ENCODE results near the gene PROCA1. TPM values are rescaled to one million over a fixed set of nuclear protein-coding genes. Genes with fewer than 3 reads are reported as not detected.

The PROCA1 gene
- total and polyA plus RNA-seq, 9 of the 15 experiments (the other 6 are each of a cell fraction or from before 2014, with no cell fraction given), result 0.78 to 16.2 (median 5.6) TPM

DNA sequence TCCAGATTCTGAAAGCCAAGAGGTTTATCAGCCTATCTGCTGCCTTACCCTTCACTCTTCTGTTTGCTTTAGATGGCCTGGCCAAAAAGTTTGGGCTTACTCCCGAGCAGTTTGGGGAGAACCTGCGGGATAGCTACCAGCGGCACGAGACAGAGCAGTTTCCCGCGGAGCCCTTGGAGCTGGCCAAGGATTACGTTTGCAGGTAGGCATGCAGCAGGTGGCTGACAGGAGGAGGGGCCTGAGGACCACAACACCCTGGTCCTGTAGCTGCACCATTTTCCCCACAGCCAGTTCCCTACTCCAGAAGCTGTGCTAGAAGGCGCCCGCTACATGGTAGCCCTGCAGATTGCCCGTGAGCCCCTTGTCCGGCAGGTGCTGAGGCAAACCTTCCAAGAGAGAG is 29.0 kb downstream of the PROCA1 start (continued):
- TF ChIP-seq, protein P1, sequence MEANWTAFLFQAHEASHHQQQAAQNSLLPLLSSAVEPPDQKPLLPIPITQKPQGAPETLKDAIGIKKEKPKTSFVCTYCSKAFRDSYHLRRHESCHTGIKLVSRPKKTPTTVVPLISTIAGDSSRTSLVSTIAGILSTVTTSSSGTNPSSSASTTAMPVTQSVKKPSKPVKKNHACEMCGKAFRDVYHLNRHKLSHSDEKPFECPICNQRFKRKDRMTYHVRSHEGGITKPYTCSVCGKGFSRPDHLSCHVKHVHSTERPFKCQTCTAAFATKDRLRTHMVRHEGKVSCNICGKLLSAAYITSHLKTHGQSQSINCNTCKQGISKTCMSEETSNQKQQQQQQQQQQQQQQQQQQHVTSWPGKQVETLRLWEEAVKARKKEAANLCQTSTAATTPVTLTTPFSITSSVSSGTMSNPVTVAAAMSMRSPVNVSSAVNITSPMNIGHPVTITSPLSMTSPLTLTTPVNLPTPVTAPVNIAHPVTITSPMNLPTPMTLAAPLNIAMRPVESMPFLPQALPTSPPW (CRISPR knock-in tag; IDR thresholded peaks at IDR 0.05), result no peak
- TF ChIP-seq RBFOX2 (IDR thresholded peaks at IDR 0.05; ENCODE audit: low read depth, low read length), result no peak

DNA sequence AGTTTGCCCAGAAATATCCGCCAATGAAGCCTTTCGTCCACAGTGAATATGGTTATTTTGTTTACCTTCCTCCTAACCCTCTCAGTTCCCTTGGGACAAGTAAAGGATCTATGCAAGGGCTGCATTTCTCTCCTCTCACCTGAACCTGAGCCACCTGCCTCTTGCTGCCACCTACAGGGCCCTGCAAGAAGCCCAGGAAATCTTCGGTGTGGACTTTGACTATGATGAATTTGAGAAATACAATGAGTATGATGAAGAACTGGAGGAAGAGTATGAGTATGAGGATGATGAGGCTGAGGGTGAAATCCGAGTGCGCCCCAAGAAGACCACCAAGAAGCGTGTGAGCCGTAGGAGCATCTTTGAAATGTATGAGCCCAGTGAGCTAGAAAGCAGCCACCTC is 35.7 kb downstream of the PROCA1 start:
- no peak overlapping the region for H3K4me3 ChIP-seq
- H3K9ac ChIP-seq (ENCODE audit: insufficient read depth in 1 of 2, low read depth in 2 of 2, low read length in 2 of 2), result no peak overlapping the region
- in situ Hi-C loops (cut with MboI), result no loop called here
- H3K36me3 ChIP-seq (ENCODE audit: control insufficient read depth, insufficient read depth, low read length), result peaks cover 96% of the 10 kb centered on the region
- 94% methylated on average over 7 of the region's 7 CpGs for WGBS (ENCODE audit: insufficient coverage, low coverage, missing lambda C conversion rate)
- CTCF ChIA-PET (ENCODE audit: low intra/inter-chr PET ratio), result interaction anchor here (0.8 to 2.5 kb wide), 2 partner anchors 27 to 29 kb away, joined by 3 to 15 read pairs; no protein-coding TSS in a partner anchor
- POLR2A ChIA-PET, result interaction anchor here (0.6 to 8.6 kb wide), 9 partner anchors 8 to 84 kb away, joined by 3 to 56 read pairs (median 4); partner anchors contain the start of genes RPL23A, SDF2 and SUPT6H
- no peaks in the 10 kb centered on the region for H3K27me3 ChIP-seq (ENCODE audit: control insufficient read depth in 2 of 2, insufficient read depth in 2 of 2, low read length in 2 of 2)
- no peak overlapping the region for H3K27ac ChIP-seq (ENCODE audit: extremely low read depth, low read depth, low read length)
- H3K4me2 ChIP-seq (ENCODE audit: insufficient read depth, low read length), result no peak overlapping the region
- no peaks in the 10 kb centered on the region for H3K9me1 ChIP-seq (ENCODE audit: control insufficient read depth, insufficient read depth, low read length)
- DNase-seq (ENCODE audit: extremely low read depth in 1 of 4, low spot score in 3 of 4) (peak in 1 of 4 experiments; percentile 25), ATAC-seq (peak; percentile 75), FAIRE-seq (peak; percentile 42)
- intact Hi-C loops (cut with micrococcal nuclease), result loop anchor here (5.0 kb wide), 1 partner anchor 34 kb away; no protein-coding TSS in a partner anchor
- H2AFZ ChIP-seq (ENCODE audit: low read depth, low read length), result no peak overlapping the region
- no peaks in the 10 kb centered on the region for H3K4me1 ChIP-seq (replicated peaks in 1 of 2; ENCODE audit: control insufficient read depth in 2 of 2, insufficient read depth in 2 of 2, low read length in 2 of 2)
- no peaks in the 10 kb centered on the region for H4K20me1 ChIP-seq (replicated peaks; ENCODE audit: control insufficient read depth, insufficient read depth, low read length)
- no TSS peak for BruUV-seq (replicated peaks)
- no peaks in the 10 kb centered on the region for H3K9me3 ChIP-seq (replicated peaks; ENCODE audit: control insufficient read depth, insufficient read depth, low read depth, low read length)
- H3K79me2 ChIP-seq (ENCODE audit: control insufficient read depth, insufficient read depth, low read length), result no peaks in the 10 kb centered on the region
- TF ChIP-seq PURB (CRISPR knock-in tag; IDR thresholded peaks at IDR 0.05; ENCODE audit: low read depth) (no peak), RAD21 (CRISPR knock-in tag; conservative IDR thresholded peaks at IDR 0.05 in 1 of 2, IDR thresholded peaks at IDR 0.05 in 1 of 2) (peak in 1 of 2 experiments; percentile 46; a peak in 2 of 4 replicates), ZNF239 (CRISPR knock-in tag; IDR thresholded peaks at IDR 0.05) (peak; percentile 85), FOSL1 (tag; conservative IDR thresholded peaks at IDR 0.05) (no peak), RUNX1 (IDR thresholded peaks at IDR 0.05; ENCODE audit: low read depth) (no peak), RBM25 (IDR thresholded peaks at IDR 0.05; ENCODE audit: low read depth, low read length, severe bottlenecking) (no peak), DACH1 (IDR thresholded peaks at IDR 0.05; ENCODE audit: partially characterized antibody) (no peak), NFRKB (IDR thresholded peaks at IDR 0.05; ENCODE audit: low read depth) (no peak), SMC3 (conservative IDR thresholded peaks at IDR 0.05; ENCODE audit: insufficient read depth, low read depth, low read length) (0 out of 2 replicates have a peak, but pooled peaks have one; percentile 11), ZNF644 (tag; IDR thresholded peaks at IDR 0.05; ENCODE audit: low read depth) (no peak), ZBTB17 (CRISPR knock-in tag; IDR thresholded peaks at IDR 0.05) (no peak), CEBPG (CRISPR knock-in tag; IDR thresholded peaks at IDR 0.05) (no peak), CEBPG (tag; conservative IDR thresholded peaks at IDR 0.05 in 1 of 2, IDR thresholded peaks at IDR 0.05 in 1 of 2) (no peak)
- TF ChIP-seq, protein P2, sequence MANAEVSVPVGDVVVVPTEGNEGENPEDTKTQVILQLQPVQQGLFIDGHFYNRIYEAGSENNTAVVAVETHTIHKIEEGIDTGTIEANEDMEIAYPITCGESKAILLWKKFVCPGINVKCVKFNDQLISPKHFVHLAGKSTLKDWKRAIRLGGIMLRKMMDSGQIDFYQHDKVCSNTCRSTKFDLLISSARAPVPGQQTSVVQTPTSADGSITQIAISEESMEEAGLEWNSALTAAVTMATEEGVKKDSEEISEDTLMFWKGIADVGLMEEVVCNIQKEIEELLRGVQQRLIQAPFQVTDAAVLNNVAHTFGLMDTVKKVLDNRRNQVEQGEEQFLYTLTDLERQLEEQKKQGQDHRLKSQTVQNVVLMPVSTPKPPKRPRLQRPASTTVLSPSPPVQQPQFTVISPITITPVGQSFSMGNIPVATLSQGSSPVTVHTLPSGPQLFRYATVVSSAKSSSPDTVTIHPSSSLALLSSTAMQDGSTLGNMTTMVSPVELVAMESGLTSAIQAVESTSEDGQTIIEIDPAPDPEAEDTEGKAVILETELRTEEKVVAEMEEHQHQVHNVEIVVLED (CRISPR knock-in tag; IDR thresholded peaks at IDR 0.05), result no peak
- TF ChIP-seq, protein P3, sequence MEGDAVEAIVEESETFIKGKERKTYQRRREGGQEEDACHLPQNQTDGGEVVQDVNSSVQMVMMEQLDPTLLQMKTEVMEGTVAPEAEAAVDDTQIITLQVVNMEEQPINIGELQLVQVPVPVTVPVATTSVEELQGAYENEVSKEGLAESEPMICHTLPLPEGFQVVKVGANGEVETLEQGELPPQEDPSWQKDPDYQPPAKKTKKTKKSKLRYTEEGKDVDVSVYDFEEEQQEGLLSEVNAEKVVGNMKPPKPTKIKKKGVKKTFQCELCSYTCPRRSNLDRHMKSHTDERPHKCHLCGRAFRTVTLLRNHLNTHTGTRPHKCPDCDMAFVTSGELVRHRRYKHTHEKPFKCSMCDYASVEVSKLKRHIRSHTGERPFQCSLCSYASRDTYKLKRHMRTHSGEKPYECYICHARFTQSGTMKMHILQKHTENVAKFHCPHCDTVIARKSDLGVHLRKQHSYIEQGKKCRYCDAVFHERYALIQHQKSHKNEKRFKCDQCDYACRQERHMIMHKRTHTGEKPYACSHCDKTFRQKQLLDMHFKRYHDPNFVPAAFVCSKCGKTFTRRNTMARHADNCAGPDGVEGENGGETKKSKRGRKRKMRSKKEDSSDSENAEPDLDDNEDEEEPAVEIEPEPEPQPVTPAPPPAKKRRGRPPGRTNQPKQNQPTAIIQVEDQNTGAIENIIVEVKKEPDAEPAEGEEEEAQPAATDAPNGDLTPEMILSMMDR (IDR thresholded peaks at IDR 0.05 in 2 of 3, conservative IDR thresholded peaks at IDR 0.05 in 1 of 3; ENCODE audit: insufficient read depth in 2 of 3, low read depth in 1 of 3, low read length in 3 of 3), result peak; percentile 57 to 69 (median 60)
